Panc1 (cell line): ENCODE data around the gene HES6. TPM values are rescaled to one million over a fixed set of nuclear protein-coding genes. Genes with fewer than 3 reads are reported as not detected.

Experiments
- ATAC-seq: fragments of 200-7000 bp; cut with Tn5 transposase; 2 replicates; pipeline ENCODE4 v1.9.1; 2020; ENCODE audit warnings: mild to moderate bottlenecking, moderate library complexity
- BruUV-seq: library from RNA; stranded (reverse); fragments of 400-500 nt; replicated peaks from 2 replicates; lab custom pipeline; 2021; lab: Mats Ljungman, UMichigan
- CTCF ChIA-PET: fragments of 300-600 bp; sonication (Branson Sonifier 250); formaldehyde crosslinking; loops from one replicate; lab custom pipeline; 2022; ENCODE audit warnings: antibody characterized with exemption; lab: Charles Lee
- POLR2A ChIA-PET: fragments of 300-600 bp; sonication (Branson Sonifier 250); formaldehyde crosslinking; loops from one replicate; lab custom pipeline; 2022; ENCODE audit warnings: antibody characterized with exemption; lab: Charles Lee
- DNase-seq: peaks from one replicate; pipeline ENCODE4 v3.0.0-alpha.2; 2010; ENCODE audit warnings: low read depth, low spot score
- H3K27ac ChIP-seq: 2 replicates; pipeline ENCODE4 v1.5.1; 2011; ENCODE audit warnings: mild to moderate bottlenecking, low read length, inconsistent platforms
- H3K27me3 ChIP-seq: fragments of 200-500 bp; sonication (Bioruptor generic); 2 replicates; pipeline ENCODE4 v1.6.0; 2014; ENCODE audit warnings: low read length, inconsistent platforms; ENCODE audit not compliant: control insufficient read depth, insufficient read depth
- H3K36me3 ChIP-seq: fragments of 200-500 bp; sonication (Bioruptor generic); 2 replicates; pipeline ENCODE4 v1.5.1; 2014; ENCODE audit warnings: inconsistent platforms, mild to moderate bottlenecking, low read length, moderate library complexity; ENCODE audit not compliant: control insufficient read depth, insufficient read depth
- H3K4me1 ChIP-seq: 2 replicates; pipeline ENCODE4 v1.5.1; 2011; ENCODE audit warnings: inconsistent platforms, mild to moderate bottlenecking, low read length, moderate library complexity; ENCODE audit not compliant: control insufficient read depth, insufficient read depth
- H3K4me3 ChIP-seq, 2 experiments: 2 replicates each; pipeline ENCODE4 v1.5.1; 2011 to 2012; ENCODE audit warnings: low read depth in 2 of 2, low read length in 2 of 2, mild to moderate bottlenecking in 2 of 2, inconsistent platforms in 1 of 2, moderate library complexity in 1 of 2
- H3K9me3 ChIP-seq: fragments of 200-500 bp; sonication (Bioruptor generic); 2 replicates; pipeline ENCODE4 v1.5.1; 2014; ENCODE audit warnings: low read depth, mild to moderate bottlenecking, inconsistent platforms, low read length, moderate library complexity; ENCODE audit not compliant: control insufficient read depth, insufficient read depth
- POLR2AphosphoS5 ChIP-seq: IDR thresholded peaks from 2 replicates; pipeline ENCODE4 v1.6.1; 2012; ENCODE audit warnings: mild to moderate bottlenecking, low read depth, low read length, moderate library complexity
- SIN3A ChIP-seq: IDR thresholded peaks from 2 replicates; pipeline ENCODE4 v1.6.1; 2012; ENCODE audit warnings: low read depth, mild to moderate bottlenecking, low read length, moderate library complexity, borderline replicate concordance; ENCODE audit not compliant: insufficient read depth
- TCF7L2 ChIP-seq: IDR thresholded peaks from 2 replicates; pipeline ENCODE4 v1.6.1; 2011; ENCODE audit warnings: mild to moderate bottlenecking, low read depth, low read length, inconsistent platforms
- in situ Hi-C: cut with HindIII; loops from 2 replicates; pipeline ENCODE4 v1.10.0; 2016; ENCODE audit warnings: low sequenced_read_pairs, low pct_unique_long_range_greater_than_20kb
- intact Hi-C: fragments of 100-400 bp; cut with micrococcal nuclease; formaldehyde crosslinking; loops from one replicate; pipeline ENCODE4 v1.10.0; 2022; ENCODE audit not compliant: unreplicated experiment
- total RNA-seq: library from RNA; stranded (reverse); gene quantifications from one replicate; pipeline ENCODE4 v1.2.1, GENCODE V29; 2021; ENCODE audit not compliant: unreplicated experiment
- TF ChIP-seq, protein P1 (sequence below): fragments of 450-650 bp; IDR thresholded peaks from 2 replicates; pipeline ENCODE4 v1.5.1; 2017; ENCODE audit warnings: mild to moderate bottlenecking
- TF ChIP-seq, protein P2 (sequence below), 2 experiments: IDR thresholded peaks; 2 replicates each; pipeline ENCODE4 v1.6.1; 2011 to 2012; ENCODE audit warnings: low read depth in 2 of 2, control low read depth in 1 of 2, low read length in 1 of 2, mild to moderate bottlenecking in 1 of 2, moderate library complexity in 1 of 2; ENCODE audit not compliant: insufficient read depth in 1 of 2

Gene HES6
- total RNA-seq, 1 experiment from 2014 or later, result 42.0 TPM

DNA sequence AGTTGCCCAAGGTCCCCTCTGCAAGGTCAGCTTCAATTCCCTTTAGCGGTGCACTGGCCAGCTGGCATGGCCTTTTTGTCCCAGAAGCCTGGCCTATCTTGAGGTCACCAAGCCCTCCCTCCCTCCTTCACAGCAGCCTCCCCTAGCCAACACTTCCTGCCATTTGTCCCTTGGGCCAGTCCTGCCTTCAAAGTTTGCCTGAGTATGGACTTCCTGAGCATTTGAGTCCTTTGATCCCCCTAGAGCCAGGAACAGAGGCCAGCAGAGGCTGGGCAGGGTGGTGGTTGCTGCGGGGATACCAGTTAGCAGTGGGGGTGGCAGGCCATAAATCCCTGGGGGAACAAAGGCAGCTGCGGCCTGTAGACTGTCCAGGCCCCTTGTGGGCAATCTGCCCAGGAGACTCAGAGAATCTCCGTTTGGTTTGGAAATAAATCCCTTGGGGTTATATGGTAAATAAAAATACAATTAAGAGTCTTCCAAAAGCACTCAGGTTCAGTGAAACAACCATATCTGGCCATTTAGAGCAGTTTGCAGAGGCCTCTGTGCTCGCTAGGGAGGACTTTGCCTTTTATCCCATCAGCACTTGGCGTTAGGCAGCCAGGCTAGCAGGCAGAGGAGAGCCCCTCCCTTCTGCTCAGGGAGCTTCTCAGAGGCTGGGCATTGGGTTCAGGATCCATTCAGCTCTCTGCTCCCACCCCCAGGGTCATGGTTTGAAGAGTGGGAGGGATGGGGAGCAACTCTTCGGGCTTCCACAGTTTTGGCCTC, 3.1 kb upstream of the HES6 start:
- Histone ChIP-seq H3K9me3 (no peaks in the 10 kb centered on the region), H3K36me3 (no peaks in the 10 kb centered on the region), H3K4me1 (no peaks in the 10 kb centered on the region), H3K27me3 (no peaks in the 10 kb centered on the region), H3K27ac (no peak overlapping the region), H3K4me3 (no peak overlapping the region)
- no peak for ATAC-seq
- in situ Hi-C loops (no loop called here), intact Hi-C loops (no loop called here)
- no TSS peak for BruUV-seq
- POLR2A ChIA-PET, result no interaction called here
- DNase-seq, result no peak
- CTCF ChIA-PET, result no interaction called here
- TF ChIP-seq TCF7L2, result no peak
- TF ChIP-seq, protein P1, sequence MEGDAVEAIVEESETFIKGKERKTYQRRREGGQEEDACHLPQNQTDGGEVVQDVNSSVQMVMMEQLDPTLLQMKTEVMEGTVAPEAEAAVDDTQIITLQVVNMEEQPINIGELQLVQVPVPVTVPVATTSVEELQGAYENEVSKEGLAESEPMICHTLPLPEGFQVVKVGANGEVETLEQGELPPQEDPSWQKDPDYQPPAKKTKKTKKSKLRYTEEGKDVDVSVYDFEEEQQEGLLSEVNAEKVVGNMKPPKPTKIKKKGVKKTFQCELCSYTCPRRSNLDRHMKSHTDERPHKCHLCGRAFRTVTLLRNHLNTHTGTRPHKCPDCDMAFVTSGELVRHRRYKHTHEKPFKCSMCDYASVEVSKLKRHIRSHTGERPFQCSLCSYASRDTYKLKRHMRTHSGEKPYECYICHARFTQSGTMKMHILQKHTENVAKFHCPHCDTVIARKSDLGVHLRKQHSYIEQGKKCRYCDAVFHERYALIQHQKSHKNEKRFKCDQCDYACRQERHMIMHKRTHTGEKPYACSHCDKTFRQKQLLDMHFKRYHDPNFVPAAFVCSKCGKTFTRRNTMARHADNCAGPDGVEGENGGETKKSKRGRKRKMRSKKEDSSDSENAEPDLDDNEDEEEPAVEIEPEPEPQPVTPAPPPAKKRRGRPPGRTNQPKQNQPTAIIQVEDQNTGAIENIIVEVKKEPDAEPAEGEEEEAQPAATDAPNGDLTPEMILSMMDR, result no peak
- no peak for TF ChIP-seq POLR2AphosphoS5
- TF ChIP-seq, protein P2, sequence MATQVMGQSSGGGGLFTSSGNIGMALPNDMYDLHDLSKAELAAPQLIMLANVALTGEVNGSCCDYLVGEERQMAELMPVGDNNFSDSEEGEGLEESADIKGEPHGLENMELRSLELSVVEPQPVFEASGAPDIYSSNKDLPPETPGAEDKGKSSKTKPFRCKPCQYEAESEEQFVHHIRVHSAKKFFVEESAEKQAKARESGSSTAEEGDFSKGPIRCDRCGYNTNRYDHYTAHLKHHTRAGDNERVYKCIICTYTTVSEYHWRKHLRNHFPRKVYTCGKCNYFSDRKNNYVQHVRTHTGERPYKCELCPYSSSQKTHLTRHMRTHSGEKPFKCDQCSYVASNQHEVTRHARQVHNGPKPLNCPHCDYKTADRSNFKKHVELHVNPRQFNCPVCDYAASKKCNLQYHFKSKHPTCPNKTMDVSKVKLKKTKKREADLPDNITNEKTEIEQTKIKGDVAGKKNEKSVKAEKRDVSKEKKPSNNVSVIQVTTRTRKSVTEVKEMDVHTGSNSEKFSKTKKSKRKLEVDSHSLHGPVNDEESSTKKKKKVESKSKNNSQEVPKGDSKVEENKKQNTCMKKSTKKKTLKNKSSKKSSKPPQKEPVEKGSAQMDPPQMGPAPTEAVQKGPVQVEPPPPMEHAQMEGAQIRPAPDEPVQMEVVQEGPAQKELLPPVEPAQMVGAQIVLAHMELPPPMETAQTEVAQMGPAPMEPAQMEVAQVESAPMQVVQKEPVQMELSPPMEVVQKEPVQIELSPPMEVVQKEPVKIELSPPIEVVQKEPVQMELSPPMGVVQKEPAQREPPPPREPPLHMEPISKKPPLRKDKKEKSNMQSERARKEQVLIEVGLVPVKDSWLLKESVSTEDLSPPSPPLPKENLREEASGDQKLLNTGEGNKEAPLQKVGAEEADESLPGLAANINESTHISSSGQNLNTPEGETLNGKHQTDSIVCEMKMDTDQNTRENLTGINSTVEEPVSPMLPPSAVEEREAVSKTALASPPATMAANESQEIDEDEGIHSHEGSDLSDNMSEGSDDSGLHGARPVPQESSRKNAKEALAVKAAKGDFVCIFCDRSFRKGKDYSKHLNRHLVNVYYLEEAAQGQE (IDR thresholded peaks at IDR 0.05; ENCODE audit: insufficient read depth in 1 of 2, low read depth in 2 of 2, low read length in 1 of 2), result no peak
- TF ChIP-seq SIN3A, result no peak

DNA sequence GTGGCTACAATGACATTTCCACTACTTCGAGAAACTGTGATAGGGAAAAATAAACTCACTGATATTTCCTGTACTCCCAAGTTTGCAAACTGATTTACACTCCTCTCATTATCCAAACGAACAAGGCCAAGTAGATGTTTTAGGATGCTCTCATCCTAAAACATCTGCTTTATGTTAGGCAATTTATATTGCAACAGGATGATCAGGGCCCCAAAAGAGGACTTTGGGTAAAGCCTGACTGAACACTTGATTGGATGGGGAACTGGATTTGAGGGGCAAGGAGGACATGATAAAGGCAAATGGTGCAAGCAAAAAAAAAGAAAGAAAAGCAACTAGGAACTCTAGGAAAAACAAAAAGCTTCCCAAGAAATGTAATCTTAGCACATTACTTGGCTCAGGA, 2.1 kb upstream of the HES6 start:
- no TSS peak for BruUV-seq
- H3K27me3 ChIP-seq, result no peaks in the 10 kb centered on the region
- intact Hi-C loops (no loop called here), in situ Hi-C loops (no loop called here)
- no peak overlapping the region for H3K27ac ChIP-seq
- H3K4me3 ChIP-seq, result no peak overlapping the region
- no peaks in the 10 kb centered on the region for H3K36me3 ChIP-seq
- DNase-seq (no peak), ATAC-seq (no peak)
- H3K4me1 ChIP-seq, result no peaks in the 10 kb centered on the region
- no peaks in the 10 kb centered on the region for H3K9me3 ChIP-seq
- TF ChIP-seq, protein P1, result no peak
- no peak for TF ChIP-seq POLR2AphosphoS5
- no peak for TF ChIP-seq SIN3A
- TF ChIP-seq, protein P2 (IDR thresholded peaks at IDR 0.05; ENCODE audit: insufficient read depth in 1 of 2, low read depth in 2 of 2, low read length in 1 of 2), result no peak
- no peak for TF ChIP-seq TCF7L2
- POLR2A ChIA-PET, result no interaction called here
- CTCF ChIA-PET, result no interaction called here
